PC-9 (cell line): ENCODE results near the gene SCN7A.

Experiments
- EZH2 ChIP-seq: fragments of 200-600 bp; sonication (generic); IDR thresholded peaks from 2 replicates; pipeline ENCODE4 v1.8.0; 2017; ENCODE audit warnings: antibody characterized with exemption, low read depth
- TF ChIP-seq, protein P1 (sequence below): fragments of 200-600 bp; sonication (generic); conservative IDR thresholded peaks from 2 replicates; pipeline ENCODE4 v1.6.1; 2017; ENCODE audit warnings: mixed run types, antibody characterized with exemption, mild to moderate bottlenecking, moderate library complexity

DNA sequence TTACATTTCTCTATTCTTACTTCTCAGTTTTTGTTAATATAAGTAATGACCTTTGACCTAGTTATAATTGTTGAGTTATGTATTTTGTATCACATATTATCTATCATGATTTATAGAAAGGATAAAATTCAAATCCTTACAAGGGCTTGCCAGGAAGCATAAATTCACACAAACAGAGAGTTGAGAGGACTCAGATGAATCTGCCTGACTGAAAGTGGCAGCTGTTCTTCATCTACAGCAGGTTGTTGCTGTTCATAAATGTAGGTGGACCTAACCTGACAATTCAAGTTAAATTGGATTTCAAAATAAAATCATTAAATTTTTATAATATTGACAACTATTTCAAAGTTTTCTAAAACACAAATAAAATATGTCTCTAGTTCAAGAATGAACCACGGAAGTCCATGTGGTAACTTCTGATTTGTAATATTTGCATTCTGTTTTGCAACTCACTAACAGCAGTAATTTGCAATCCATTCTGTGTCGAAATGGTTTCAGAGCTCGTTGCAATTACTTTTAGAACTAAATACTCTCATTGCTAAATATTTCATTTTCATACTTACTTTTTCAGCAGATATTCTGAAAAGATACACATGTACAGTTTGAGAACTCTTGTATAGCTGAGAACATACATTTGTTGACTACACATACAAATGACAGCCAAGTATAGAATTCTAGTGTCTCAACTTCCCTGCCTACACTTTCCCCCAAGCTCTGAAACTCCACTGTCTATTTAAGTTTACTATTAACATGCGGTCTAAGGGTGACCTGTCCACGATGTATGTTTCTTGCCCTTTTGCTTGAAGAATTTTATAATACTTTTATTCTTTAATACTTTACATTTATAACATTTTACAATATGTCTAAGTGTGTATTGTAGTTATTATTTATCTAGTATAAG lies 25.7 kb downstream of the SCN7A start:
- TF ChIP-seq, protein P1, sequence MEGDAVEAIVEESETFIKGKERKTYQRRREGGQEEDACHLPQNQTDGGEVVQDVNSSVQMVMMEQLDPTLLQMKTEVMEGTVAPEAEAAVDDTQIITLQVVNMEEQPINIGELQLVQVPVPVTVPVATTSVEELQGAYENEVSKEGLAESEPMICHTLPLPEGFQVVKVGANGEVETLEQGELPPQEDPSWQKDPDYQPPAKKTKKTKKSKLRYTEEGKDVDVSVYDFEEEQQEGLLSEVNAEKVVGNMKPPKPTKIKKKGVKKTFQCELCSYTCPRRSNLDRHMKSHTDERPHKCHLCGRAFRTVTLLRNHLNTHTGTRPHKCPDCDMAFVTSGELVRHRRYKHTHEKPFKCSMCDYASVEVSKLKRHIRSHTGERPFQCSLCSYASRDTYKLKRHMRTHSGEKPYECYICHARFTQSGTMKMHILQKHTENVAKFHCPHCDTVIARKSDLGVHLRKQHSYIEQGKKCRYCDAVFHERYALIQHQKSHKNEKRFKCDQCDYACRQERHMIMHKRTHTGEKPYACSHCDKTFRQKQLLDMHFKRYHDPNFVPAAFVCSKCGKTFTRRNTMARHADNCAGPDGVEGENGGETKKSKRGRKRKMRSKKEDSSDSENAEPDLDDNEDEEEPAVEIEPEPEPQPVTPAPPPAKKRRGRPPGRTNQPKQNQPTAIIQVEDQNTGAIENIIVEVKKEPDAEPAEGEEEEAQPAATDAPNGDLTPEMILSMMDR: no peak
- TF ChIP-seq EZH2: no peak
